Adipocyte (in vitro differentiated cells): ENCODE measurements around the gene PCNX1.
A peak's percentile ranks its signal among the peaks of the same experiment; 100 is the strongest.
"Not testable (repeated sequence)": the region's sequence is repeated elsewhere in the genome, so short reads cannot be mapped to it uniquely, and the experiment has no call there.

ENCODE experiments used
- DNase-seq: peaks from one replicate; pipeline ENCODE4 v3.0.0-alpha.2; 2015; ENCODE audit warnings: low read depth
- H3K27me3 ChIP-seq: replicated peaks from 2 replicates; pipeline ENCODE4 v1.7.0; 2013; ENCODE audit warnings: mild to moderate bottlenecking, low read length, moderate library complexity; ENCODE audit not compliant: control insufficient read depth, insufficient read depth
- H3K36me3 ChIP-seq: 2 replicates; pipeline ENCODE4 v1.7.0; 2013; ENCODE audit warnings: low read length, mild to moderate bottlenecking, moderate library complexity; ENCODE audit not compliant: control insufficient read depth, insufficient read depth, severe bottlenecking
- H3K4me1 ChIP-seq: 2 replicates; pipeline ENCODE4 v1.7.0; 2013; ENCODE audit warnings: mild to moderate bottlenecking, low read length, moderate library complexity; ENCODE audit not compliant: control insufficient read depth, insufficient read depth
- H3K4me3 ChIP-seq: 2 replicates; pipeline ENCODE4 v1.7.0; 2013; ENCODE audit warnings: mild to moderate bottlenecking, low read length, moderate library complexity
- H3K9ac ChIP-seq: 2 replicates; pipeline ENCODE4 v1.7.0; 2013; ENCODE audit warnings: mild to moderate bottlenecking, low read length, moderate library complexity
- H3K9me3 ChIP-seq: 2 replicates; pipeline ENCODE4 v1.7.0; 2013; ENCODE audit warnings: mild to moderate bottlenecking, low read length, moderate library complexity; ENCODE audit not compliant: control insufficient read depth

The PCNX1 gene

GRCh38 chr14:71143381-71144290, 236.4 kb downstream of the PCNX1 start:
- H3K27me3 ChIP-seq, result no peaks in the 10 kb centered on the region
- no peak overlapping the region for H3K9ac ChIP-seq
- peak; percentile 28 for DNase-seq
- no peak overlapping the region for H3K4me3 ChIP-seq
- H3K4me1 ChIP-seq, result peaks cover 15% of the 10 kb centered on the region
- H3K36me3 ChIP-seq, result no peaks in the 10 kb centered on the region
- H3K9me3 ChIP-seq, result no peaks in the 10 kb centered on the region

DNA sequence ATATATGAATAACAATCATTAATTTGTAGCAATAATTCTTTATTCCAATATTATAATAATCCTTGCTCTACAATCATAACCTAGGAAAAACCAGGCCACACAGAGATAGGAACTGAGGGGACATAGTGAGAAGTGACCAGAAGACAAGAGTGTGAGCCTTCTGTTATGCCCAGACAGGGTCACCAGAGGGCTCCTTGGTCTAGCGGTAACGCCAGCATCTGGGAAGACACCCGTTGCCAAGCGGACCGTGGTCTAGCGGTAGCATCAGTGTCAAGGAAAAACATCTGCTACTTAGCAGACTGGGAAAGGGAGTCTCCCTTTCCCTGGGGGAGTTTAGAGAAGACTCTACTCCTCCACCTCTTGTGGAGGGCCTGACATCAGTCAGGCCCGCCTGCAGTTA, 240.1 kb downstream of the PCNX1 start:
- DNase-seq, H3K4me3 ChIP-seq, H3K27me3 ChIP-seq, H3K9ac ChIP-seq, H3K36me3 ChIP-seq: not testable (repeated sequence)
- Histone ChIP-seq H3K9me3 (peaks cover 26% of the 10 kb centered on the region), H3K4me1 (peaks cover 15% of the 10 kb centered on the region)

- DNase-seq, result no peak
- H3K4me3 ChIP-seq, result no peak overlapping the region
- no peaks in the 10 kb centered on the region for H3K27me3 ChIP-seq
- H3K4me1 ChIP-seq, result peaks cover 4% of the 10 kb centered on the region
- H3K9me3 ChIP-seq, result peaks cover 26% of the 10 kb centered on the region
- no peaks in the 10 kb centered on the region for H3K36me3 ChIP-seq
- H3K9ac ChIP-seq, result no peak overlapping the region
These were observed 241.4 kb downstream of the PCNX1 start for GRCh38 chr14:71148627-71149026.

DNA sequence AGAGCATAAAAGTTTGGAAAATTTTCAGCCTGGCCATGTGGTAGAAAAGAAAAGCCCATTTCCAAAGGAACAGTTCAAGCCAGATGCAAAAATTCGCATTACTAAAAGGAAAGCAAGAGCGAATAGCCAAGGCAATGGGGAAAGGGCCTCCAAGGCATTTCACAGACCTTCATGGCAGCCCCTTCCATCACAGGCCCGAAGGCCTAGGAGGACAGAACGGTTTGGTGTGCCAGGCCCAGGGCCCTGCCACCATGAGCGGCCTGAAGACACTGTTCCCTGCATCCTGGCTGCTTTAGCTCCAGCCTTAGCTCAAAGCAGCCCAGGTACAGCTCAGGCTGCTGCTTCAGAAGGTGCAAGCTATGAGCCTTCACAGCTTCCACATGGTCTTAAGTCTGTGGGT, 243.5 kb downstream of the PCNX1 start:
- H3K9ac ChIP-seq, result no peak overlapping the region
- H3K36me3 ChIP-seq, result no peaks in the 10 kb centered on the region
- no peaks in the 10 kb centered on the region for H3K4me1 ChIP-seq
- H3K27me3 ChIP-seq, result no peaks in the 10 kb centered on the region
- H3K4me3 ChIP-seq, result no peak overlapping the region
- DNase-seq, result no peak
- H3K9me3 ChIP-seq, result peaks cover 26% of the 10 kb centered on the region

GRCh38 chr14:71155743-71156142, 248.5 kb downstream of the PCNX1 start:
- no peak overlapping the region for H3K4me3 ChIP-seq
- no peak for DNase-seq
- peaks cover 10% of the 10 kb centered on the region for H3K9me3 ChIP-seq
- no peaks in the 10 kb centered on the region for H3K36me3 ChIP-seq
- no peaks in the 10 kb centered on the region for H3K27me3 ChIP-seq
- H3K9ac ChIP-seq, result no peak overlapping the region
- H3K4me1 ChIP-seq, result no peaks in the 10 kb centered on the region

- no peak overlapping the region for H3K9ac ChIP-seq
- peaks cover 11% of the 10 kb centered on the region for H3K4me1 ChIP-seq
- H3K36me3 ChIP-seq, result no peaks in the 10 kb centered on the region
- H3K27me3 ChIP-seq, result peaks cover 4% of the 10 kb centered on the region
- no peaks in the 10 kb centered on the region for H3K9me3 ChIP-seq
- H3K4me3 ChIP-seq, result no peak overlapping the region
- no peak for DNase-seq
These were observed 256.0 kb downstream of the PCNX1 start for GRCh38 chr14:71163050-71163841.

DNA sequence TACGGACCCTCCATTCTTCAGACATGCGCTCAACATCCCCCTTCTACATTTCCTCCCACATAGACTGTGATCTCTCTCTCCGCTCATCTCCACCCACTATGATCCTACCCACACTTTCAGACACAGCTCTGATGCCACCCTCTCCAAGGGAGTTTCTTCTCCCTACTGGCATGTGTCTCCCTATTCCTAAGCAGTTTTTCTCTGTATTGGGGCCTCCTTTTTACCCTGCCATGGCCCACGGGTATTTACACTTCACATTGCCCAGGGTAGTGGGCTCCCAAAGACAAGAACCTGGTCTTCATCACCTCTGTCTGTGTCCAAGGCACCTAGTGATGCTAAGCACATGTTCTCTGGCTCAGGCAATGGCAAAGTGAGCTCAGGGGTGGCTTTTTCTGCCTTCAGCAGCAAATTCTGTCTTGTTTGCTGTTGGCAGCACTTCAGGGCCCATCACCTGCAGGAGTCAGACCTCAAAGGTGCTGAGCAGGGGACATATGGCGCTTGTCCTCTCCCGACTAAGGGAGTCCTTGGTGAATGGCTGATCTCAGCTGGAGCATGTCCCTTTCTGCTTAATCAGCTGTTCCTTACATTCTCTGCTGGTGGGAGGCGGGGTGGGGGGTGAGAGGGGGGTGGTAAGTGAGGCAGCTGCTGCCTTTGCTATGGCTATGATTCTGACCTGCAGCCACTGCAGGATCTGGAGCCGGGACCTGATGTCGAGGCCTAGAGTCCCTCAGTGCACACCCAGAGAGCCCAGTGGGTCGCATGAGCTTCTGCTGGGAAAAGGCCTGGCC, 256.8 kb downstream of the PCNX1 start:
- Histone ChIP-seq H3K4me3 (no peak overlapping the region), H3K4me1 (peaks cover 11% of the 10 kb centered on the region), H3K36me3 (no peaks in the 10 kb centered on the region), H3K9ac (no peak overlapping the region), H3K27me3 (peaks cover 10% of the 10 kb centered on the region), H3K9me3 (no peaks in the 10 kb centered on the region)
- no peak for DNase-seq
